Naive B cell (primary cell): ENCODE results near the gene KATNB1. TPM values are rescaled to one million over a fixed set of nuclear protein-coding genes. Genes with fewer than 3 reads are reported as not detected.

Experiments used
- ATAC-seq, 2 donors: fragments of 150-1000 bp; cut with Tn5 transposase; 2 replicates each; pipeline ENCODE4 v1.10.0; 2021; ENCODE audit warnings: low read depth in 2 of 2, mild to moderate bottlenecking in 2 of 2, moderate library complexity in 2 of 2
- DNase-seq: peaks from one replicate; pipeline ENCODE4 v3.0.0; 2022
- H3K27ac Mint-ChIP-seq, 6 donors: one replicate each; pipeline ENCODE4 v1.8.0; 2020 to 2022; ENCODE audit warnings: mild to moderate bottlenecking in 6 of 6, mixed read lengths in 6 of 6, moderate library complexity in 5 of 6, inconsistent platforms in 2 of 6
- H3K27me3 Mint-ChIP-seq, 3 donors: one replicate each; pipeline ENCODE4 v1.8.0; 2021 to 2022; ENCODE audit warnings: mixed read lengths in 3 of 3, mild to moderate bottlenecking in 1 of 3
- H3K36me3 Mint-ChIP-seq, 2 donors: one replicate each; pipeline ENCODE4 v1.8.0; 2020 to 2022; ENCODE audit warnings: mixed read lengths in 2 of 2, inconsistent platforms in 1 of 2, mild to moderate bottlenecking in 1 of 2
- H3K4me1 Mint-ChIP-seq, 3 donors: one replicate each; pipeline ENCODE4 v1.8.0; 2020 to 2022; ENCODE audit warnings: mixed read lengths in 3 of 3, inconsistent platforms in 1 of 3, mild to moderate bottlenecking in 1 of 3, moderate library complexity in 1 of 3
- H3K4me3 Mint-ChIP-seq, 8 donors: one replicate each; pipeline ENCODE4 v1.8.0; 2020 to 2022; ENCODE audit warnings: mild to moderate bottlenecking in 8 of 8, mixed read lengths in 8 of 8, moderate library complexity in 8 of 8, inconsistent platforms in 2 of 8
- H3K9me3 Mint-ChIP-seq, 7 donors: one replicate each; pipeline ENCODE4 v1.8.0; 2020 to 2022; ENCODE audit warnings: mixed read lengths in 7 of 7, mild to moderate bottlenecking in 5 of 7, inconsistent platforms in 2 of 7, moderate library complexity in 1 of 7
- polyA plus RNA-seq, 6 donors: library from polyadenylated mRNA; unstranded; fragments of 300-500 nt; fragmentation: Illumina TruSeq; gene quantifications; one replicate each; pipeline ENCODE4 v1.2.3, GENCODE V29; 2021; ENCODE audit warnings: low read depth in 6 of 6

Gene KATNB1
- polyA plus RNA-seq, 6 donors from 2014 or later: 6.1 to 27.2 (median 10.0) TPM

GRCh38 chr16:57798267-57798810 is 62.8 kb downstream of the KATNB1 start:
- DNase-seq: no peak
- H3K4me1 Mint-ChIP-seq: peaks cover 23 to 35% (median 31%) of the 10 kb centered on the region in 3 donors
- no peak overlapping the region for H3K4me3 Mint-ChIP-seq
- H3K27ac Mint-ChIP-seq: peak overlapping the region in 1 of 6 donors; percentile 8
- H3K36me3 Mint-ChIP-seq: peaks cover 0 to 10% of the 10 kb centered on the region in 2 donors
- peaks cover 0 to 2% (median 0%) of the 10 kb centered on the region in 7 donors for H3K9me3 Mint-ChIP-seq
- ATAC-seq: no peak
- H3K27me3 Mint-ChIP-seq: peaks cover 28 to 55% (median 45%) of the 10 kb centered on the region in 3 donors

- H3K9me3 Mint-ChIP-seq: peaks cover 0 to 2% (median 0%) of the 10 kb centered on the region in 7 donors
- H3K4me1 Mint-ChIP-seq: peaks cover 23 to 35% (median 31%) of the 10 kb centered on the region in 3 donors
- H3K27ac Mint-ChIP-seq: peak overlapping the region in 2 of 6 donors; percentile 8 to 64
- H3K27me3 Mint-ChIP-seq: peaks cover 28 to 59% (median 52%) of the 10 kb centered on the region in 3 donors
- H3K36me3 Mint-ChIP-seq: peaks cover 0 to 10% of the 10 kb centered on the region in 2 donors
- peak overlapping the region in 2 of 8 donors; percentile 40 to 49 for H3K4me3 Mint-ChIP-seq
- DNase-seq (no peak), ATAC-seq (no peak)
Measured at GRCh38 chr16:57798953-57799599, 63.5 kb downstream of the KATNB1 start.

- ATAC-seq (no peak), DNase-seq (no peak)
- H3K27ac Mint-ChIP-seq: no peak overlapping the region
- H3K36me3 Mint-ChIP-seq: peaks cover 0 to 10% of the 10 kb centered on the region in 2 donors
- peak overlapping the region in 3 of 8 donors; percentile 0 to 49 (median 40) for H3K4me3 Mint-ChIP-seq
- peaks cover 23 to 35% (median 31%) of the 10 kb centered on the region in 3 donors for H3K4me1 Mint-ChIP-seq
- H3K9me3 Mint-ChIP-seq: peaks cover 0 to 2% (median 0%) of the 10 kb centered on the region in 7 donors
- peaks cover 33 to 59% (median 57%) of the 10 kb centered on the region in 3 donors for H3K27me3 Mint-ChIP-seq
Measured at GRCh38 chr16:57799600-57800199, 64.1 kb downstream of the KATNB1 start.

GRCh38 chr16:57800200-57801097 is 64.9 kb downstream of the KATNB1 start:
- H3K36me3 Mint-ChIP-seq: peaks cover 0 to 10% of the 10 kb centered on the region in 2 donors
- no peak for ATAC-seq
- H3K9me3 Mint-ChIP-seq: peaks cover 0 to 2% (median 0%) of the 10 kb centered on the region in 7 donors
- peak overlapping the region in 1 of 6 donors; percentile 87 for H3K27ac Mint-ChIP-seq
- peaks cover 23 to 35% (median 31%) of the 10 kb centered on the region in 3 donors for H3K4me1 Mint-ChIP-seq
- peaks cover 33 to 59% (median 57%) of the 10 kb centered on the region in 3 donors for H3K27me3 Mint-ChIP-seq
- peak overlapping the region; percentile 15 to 67 (median 53) for H3K4me3 Mint-ChIP-seq
- DNase-seq: no peak

GRCh38 chr16:57801098-57801808 is 65.7 kb downstream of the KATNB1 start:
- H3K4me3 Mint-ChIP-seq: peak overlapping the region; percentile 36 to 82 (median 66)
- peaks cover 36 to 63% (median 61%) of the 10 kb centered on the region in 3 donors for H3K27me3 Mint-ChIP-seq
- ATAC-seq (peak in 1 of 2 donors; percentile 29), DNase-seq (no peak)
- H3K36me3 Mint-ChIP-seq: peaks cover 0 to 10% of the 10 kb centered on the region in 2 donors
- no peak overlapping the region for H3K27ac Mint-ChIP-seq
- peaks cover 0 to 2% (median 0%) of the 10 kb centered on the region in 7 donors for H3K9me3 Mint-ChIP-seq
- H3K4me1 Mint-ChIP-seq: peaks cover 23 to 35% (median 31%) of the 10 kb centered on the region in 3 donors

GRCh38 chr16:57801809-57802340 is 66.3 kb downstream of the KATNB1 start:
- peaks cover 23 to 35% (median 31%) of the 10 kb centered on the region in 3 donors for H3K4me1 Mint-ChIP-seq
- ATAC-seq (peak in 1 of 2 donors; percentile 17), DNase-seq (no peak)
- H3K4me3 Mint-ChIP-seq: peak overlapping the region; percentile 36 to 82 (median 66)
- H3K27ac Mint-ChIP-seq: no peak overlapping the region
- peaks cover 40 to 66% (median 64%) of the 10 kb centered on the region in 3 donors for H3K27me3 Mint-ChIP-seq
- H3K36me3 Mint-ChIP-seq: peaks cover 0 to 10% of the 10 kb centered on the region in 2 donors
- H3K9me3 Mint-ChIP-seq: peaks cover 0 to 2% (median 0%) of the 10 kb centered on the region in 7 donors

- H3K4me3 Mint-ChIP-seq: peak within 1 kb of the TSS; percentile 75 to 95 (median 91)
- peaks cover 0 to 2% (median 0%) of the 10 kb centered on the region in 7 donors for H3K9me3 Mint-ChIP-seq
- peak; percentile 27 for DNase-seq
- peaks cover 23 to 35% (median 31%) of the 10 kb centered on the region in 3 donors for H3K4me1 Mint-ChIP-seq
- H3K27me3 Mint-ChIP-seq: peaks cover 47 to 70% (median 65%) of the 10 kb centered on the region in 3 donors
- ATAC-seq: peak; percentile 74
- peaks cover 0 to 10% of the 10 kb centered on the region in 2 donors for H3K36me3 Mint-ChIP-seq
- peak within 1 kb of the TSS in 4 of 6 donors; percentile 6 to 97 (median 84) for H3K27ac Mint-ChIP-seq
Measured at GRCh38 chr16:57802341-57803133, 67.0 kb downstream of the KATNB1 start, which contains the start of gene KIFC3. Gene KIFC3, minus strand, starts transcription at chr16:57802491. Its CDS starts 4,248 bp downstream, at chr16:57798243.

GRCh38 chr16:57803134-57803990 is 67.8 kb downstream of the KATNB1 start:
- peaks cover 0 to 2% (median 0%) of the 10 kb centered on the region in 7 donors for H3K9me3 Mint-ChIP-seq
- H3K36me3 Mint-ChIP-seq: peaks cover 0 to 10% of the 10 kb centered on the region in 2 donors
- DNase-seq (no peak), ATAC-seq (no peak)
- peak overlapping the region; percentile 75 to 95 (median 91) for H3K4me3 Mint-ChIP-seq
- H3K27me3 Mint-ChIP-seq: peaks cover 50 to 71% (median 64%) of the 10 kb centered on the region in 3 donors
- H3K27ac Mint-ChIP-seq: peak overlapping the region in 2 of 6 donors; percentile 6 to 75
- peaks cover 28 to 37% (median 35%) of the 10 kb centered on the region in 3 donors for H3K4me1 Mint-ChIP-seq

- ATAC-seq (no peak), DNase-seq (no peak)
- Mint-ChIP-seq H3K4me3 (no peak overlapping the region), H3K27me3 (peaks cover 47 to 68% (median 57%) of the 10 kb centered on the region in 3 donors), H3K4me1 (peaks cover 28 to 40% (median 31%) of the 10 kb centered on the region in 3 donors), H3K9me3 (peaks cover 0 to 2% (median 0%) of the 10 kb centered on the region in 7 donors), H3K36me3 (peaks cover 0 to 10% of the 10 kb centered on the region in 2 donors), H3K27ac (no peak overlapping the region)
Measured at GRCh38 chr16:57804111-57804837, 68.7 kb downstream of the KATNB1 start.

GRCh38 chr16:57805176-57805575 is 69.6 kb downstream of the KATNB1 start:
- Mint-ChIP-seq H3K27ac (no peak overlapping the region), H3K9me3 (peaks cover 0 to 2% (median 0%) of the 10 kb centered on the region in 7 donors), H3K27me3 (peaks cover 41 to 59% (median 57%) of the 10 kb centered on the region in 3 donors), H3K4me1 (peaks cover 19 to 32% (median 25%) of the 10 kb centered on the region in 3 donors), H3K4me3 (peak overlapping the region in 1 of 8 donors; percentile 35), H3K36me3 (peaks cover 0 to 10% of the 10 kb centered on the region in 2 donors)
- no peak for DNase-seq
- no peak for ATAC-seq
